Erythroblast (primary cell): ENCODE results near the gene CRACR2A.

Experiments used
- GATA1 ChIP-seq: IDR thresholded peaks from 2 replicates; pipeline ENCODE4 v1.6.1; 2011; ENCODE audit warnings: low read depth, mild to moderate bottlenecking, control low read depth, low read length, moderate library complexity
- POLR2A ChIP-seq: IDR thresholded peaks from 2 replicates; pipeline ENCODE4 v1.6.1; 2011; ENCODE audit warnings: mild to moderate bottlenecking, low read length

DNA sequence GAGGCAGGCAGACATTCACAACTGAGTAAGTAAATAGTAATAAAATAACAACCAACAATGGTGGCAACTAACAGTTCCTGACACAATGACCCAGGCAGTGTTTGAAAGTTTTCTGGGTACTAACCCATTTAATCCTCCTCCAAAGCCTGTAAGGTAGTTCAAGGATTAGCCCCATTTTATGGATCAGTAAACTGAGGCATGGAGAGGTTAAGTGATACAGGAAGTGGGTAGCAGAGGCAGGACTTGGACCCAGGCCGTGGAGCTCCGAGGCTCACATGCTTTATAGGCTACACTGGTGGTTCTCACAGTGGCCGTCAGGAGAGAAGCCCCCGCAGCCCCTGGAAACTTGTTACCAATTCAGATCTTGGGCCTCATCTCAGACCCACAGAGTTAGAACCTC, 17.5 kb downstream of the CRACR2A start:
- TF ChIP-seq POLR2A (no peak), GATA1 (no peak)
